GM19468 (cell line): ENCODE measurements around the gene SMIM3.

ENCODE experiments used
- ATAC-seq: cut with Tn5 transposase; IDR thresholded peaks from one replicate; pipeline ENCODE4 v1.9.1; 2021; ENCODE audit warnings: mild to moderate bottlenecking, moderate library complexity, moderate number of reproducible peaks; ENCODE audit not compliant: unreplicated experiment; ENCODE audit errors: extremely low read depth

The SMIM3 gene

GRCh38 chr5:150764530-150764929 is 14.0 kb upstream of the SMIM3 start:
- no peak for ATAC-seq

- no peak for ATAC-seq
These were observed 13.4 kb upstream of the SMIM3 start for GRCh38 chr5:150765011-150765798.

GRCh38 chr5:150765799-150766169 is 12.8 kb upstream of the SMIM3 start:
- ATAC-seq = no peak

GRCh38 chr5:150766251-150766650 is 12.3 kb upstream of the SMIM3 start:
- ATAC-seq = no peak

- ATAC-seq = no peak
These were observed 7.3 kb upstream of the SMIM3 start for GRCh38 chr5:150771034-150771795.

- no peak for ATAC-seq
These were observed 4.4 kb upstream of the SMIM3 start for GRCh38 chr5:150774145-150774544.

GRCh38 chr5:150777685-150778084 is 872 bp upstream of the SMIM3 start:
- ATAC-seq = no peak

- ATAC-seq = no peak
These were observed 455 bp upstream of the SMIM3 start for GRCh38 chr5:150778088-150778516.

- no peak for ATAC-seq
These were observed 1.0 kb downstream of the SMIM3 start for GRCh38 chr5:150779397-150780186.

- peak; percentile 25 for ATAC-seq
These were observed 1.7 kb downstream of the SMIM3 start for GRCh38 chr5:150780187-150780692.

GRCh38 chr5:150780816-150781221 is 2.3 kb downstream of the SMIM3 start:
- ATAC-seq = no peak

GRCh38 chr5:150781706-150782614 is 3.4 kb downstream of the SMIM3 start:
- ATAC-seq = no peak

GRCh38 chr5:150782850-150783249 is 4.3 kb downstream of the SMIM3 start:
- ATAC-seq = no peak

- peak; percentile 22 for ATAC-seq
These were observed 4.9 kb downstream of the SMIM3 start for GRCh38 chr5:150783422-150783928.

- no peak for ATAC-seq
These were observed 7.4 kb downstream of the SMIM3 start for GRCh38 chr5:150785950-150786349.

GRCh38 chr5:150786876-150787275 is 8.3 kb downstream of the SMIM3 start:
- no peak for ATAC-seq

GRCh38 chr5:150787656-150788055 is 9.1 kb downstream of the SMIM3 start:
- ATAC-seq = no peak

GRCh38 chr5:150788977-150789376 is 10.4 kb downstream of the SMIM3 start:
- no peak for ATAC-seq

GRCh38 chr5:150789450-150789849 is 10.9 kb downstream of the SMIM3 start:
- ATAC-seq = no peak
